K562 (cell line): Measurements from ENCODE around the gene KLHDC10. TPM values are rescaled to one million over a fixed set of nuclear protein-coding genes. Genes with fewer than 3 reads are reported as not detected.
A peak's percentile ranks its signal among the peaks of the same experiment; 100 is the strongest.

ENCODE experiments used
- ATAC-seq: fragments of 200-7000 bp; cut with Tn5 transposase; 3 replicates; pipeline ENCODE4 v1.9.1; 2020; ENCODE audit warnings: moderate library complexity
- BruUV-seq: library from RNA; stranded (reverse); fragments of 400-500 nt; replicated peaks from 2 replicates; lab custom pipeline; 2021; lab: Mats Ljungman, UMichigan
- CTCF ChIA-PET: fragments of 300-600 bp; formaldehyde crosslinking; extraction: SDS; loops from one replicate; lab custom pipeline; 2021; ENCODE audit warnings: low intra/inter-chr PET ratio; lab: Yijun Ruan, JAX
- POLR2A ChIA-PET: fragments of 300-600, 350-650 bp; sonication (Branson Sonifier 250); formaldehyde crosslinking; extraction: SDS; loops from one replicate; lab custom pipeline; 2021; ENCODE audit warnings: antibody characterized with exemption, inconsistent platforms; lab: Yijun Ruan, JAX
- DNase-seq, 4 experiments: peaks; one replicate each; pipeline versions ENCODE4 v3.0.0 to v3.0.0-alpha.2; 2011 to 2018; ENCODE audit warnings: low spot score in 3 of 4, mixed read lengths in 3 of 4; ENCODE audit errors: extremely low read depth in 1 of 4
- FAIRE-seq: peaks from 2 replicates; lab custom pipeline; 2011; peaks lifted over from hg19 to GRCh38; lab: Jason Lieb, UNC
- H2AFZ ChIP-seq: 2 replicates; pipeline ENCODE4 v1.6.0; 2011; ENCODE audit warnings: low read depth, low read length, control low read depth, inconsistent platforms
- H3K27ac ChIP-seq: fragments of 200-600 bp; 3 replicates; pipeline ENCODE4 v1.8.0; 2011; ENCODE audit warnings: low read depth, mild to moderate bottlenecking, control low read depth, inconsistent platforms, low read length, moderate library complexity, mixed read lengths; ENCODE audit errors: extremely low read depth
- H3K27me3 ChIP-seq, 2 experiments: fragments of 300-600 bp in 1 of 2; 2 replicates in 1 of 2; 3 replicates in 1 of 2; pipeline versions ENCODE4 v1.6.0 to v1.8.0; 2011; ENCODE audit warnings: inconsistent platforms in 2 of 2, low read length in 2 of 2, mild to moderate bottlenecking in 1 of 2, mixed read lengths in 1 of 2, moderate library complexity in 1 of 2; ENCODE audit not compliant: control insufficient read depth in 2 of 2, insufficient read depth in 2 of 2
- H3K36me3 ChIP-seq: fragments of 300-600 bp; 3 replicates; pipeline ENCODE4 v1.8.0; 2011; ENCODE audit warnings: mild to moderate bottlenecking, low read length, inconsistent platforms; ENCODE audit not compliant: control insufficient read depth, insufficient read depth
- H3K4me1 ChIP-seq, 2 experiments: fragments of 200-600 bp in 1 of 2; replicated peaks in 1 of 2; 2 replicates in 1 of 2; 3 replicates in 1 of 2; pipeline versions ENCODE4 v1.5.1 to v1.8.0; 2011; ENCODE audit warnings: inconsistent platforms in 2 of 2, low read length in 2 of 2, mild to moderate bottlenecking in 1 of 2, mixed read lengths in 1 of 2, moderate library complexity in 1 of 2; ENCODE audit not compliant: control insufficient read depth in 2 of 2, insufficient read depth in 2 of 2
- H3K4me2 ChIP-seq: 2 replicates; pipeline ENCODE4 v1.6.1; 2011; ENCODE audit warnings: low read length, control low read depth, inconsistent platforms, mixed read lengths; ENCODE audit not compliant: insufficient read depth
- H3K4me3 ChIP-seq: fragments of 200-600 bp; sonication (generic), shearing (Covaris generic); 2 replicates; pipeline ENCODE4 v1.5.1; 2016; ENCODE audit warnings: control low read depth, inconsistent platforms
- H3K79me2 ChIP-seq: fragments of 200-600 bp; 3 replicates; pipeline ENCODE4 v1.8.0; 2011; ENCODE audit warnings: low read length, inconsistent platforms; ENCODE audit not compliant: control insufficient read depth, insufficient read depth
- H3K9ac ChIP-seq, 2 experiments: 2 replicates each; pipeline versions ENCODE4 v1.6.0 to v1.6.1; 2011; ENCODE audit warnings: low read depth in 2 of 2, low read length in 2 of 2, control low read depth in 1 of 2, inconsistent platforms in 1 of 2, mild to moderate bottlenecking in 1 of 2, mixed read lengths in 1 of 2; ENCODE audit not compliant: insufficient read depth in 1 of 2
- H3K9me1 ChIP-seq: one replicate; pipeline ENCODE4 v1.6.0; 2011; ENCODE audit warnings: inconsistent platforms, mild to moderate bottlenecking, low read length, moderate library complexity; ENCODE audit not compliant: control insufficient read depth, insufficient read depth
- H3K9me3 ChIP-seq: replicated peaks from 2 replicates; pipeline ENCODE4 v1.5.1; 2011; ENCODE audit warnings: low read depth, low read length, inconsistent platforms; ENCODE audit not compliant: control insufficient read depth, insufficient read depth
- H4K20me1 ChIP-seq: replicated peaks from 2 replicates; pipeline ENCODE4 v1.6.1; 2011; ENCODE audit warnings: low read length, inconsistent platforms, mixed read lengths; ENCODE audit not compliant: control insufficient read depth, insufficient read depth
- AFF4 ChIP-seq: sonication (generic); formaldehyde crosslinking; IDR thresholded peaks from 2 replicates; pipeline ENCODE4 v1.8.0; 2023; ENCODE audit warnings: mild to moderate bottlenecking, missing genetic modification reagents
- C11orf30 ChIP-seq: fragments of 450-650 bp; IDR thresholded peaks from 2 replicates; pipeline ENCODE4 v1.6.1; 2016; ENCODE audit warnings: low read depth, mild to moderate bottlenecking
- CBX3 ChIP-seq, 2 experiments: IDR thresholded peaks; 1 replicate in 1 of 2; 2 replicates in 1 of 2; pipeline ENCODE4 v1.6.1; 2012; ENCODE audit warnings: inconsistent platforms in 2 of 2, low read length in 2 of 2, borderline replicate concordance in 1 of 2, control low read depth in 1 of 2
- ELK1 ChIP-seq: sonication (generic); formaldehyde crosslinking; IDR thresholded peaks from 2 replicates; pipeline ENCODE4 v1.8.1; 2022; ENCODE audit warnings: missing genetic modification reagents
- MAFG ChIP-seq: fragments of 450-650 bp; conservative IDR thresholded peaks from 2 replicates; pipeline ENCODE4 v1.6.1; 2016; ENCODE audit warnings: missing genetic modification characterization, missing compliant biosample characterization
- RCOR1 ChIP-seq, 2 experiments: IDR thresholded peaks; 2 replicates each; pipeline ENCODE4 v1.6.1; 2012; ENCODE audit warnings: low read depth in 2 of 2, low read length in 2 of 2, borderline replicate concordance in 1 of 2, improper control_type of control experiment in 1 of 2
- ZNF121 ChIP-seq: sonication (generic); formaldehyde crosslinking; conservative IDR thresholded peaks from 2 replicates; pipeline ENCODE4 v1.8.0; 2022; ENCODE audit warnings: missing genetic modification reagents
- ZNF140 ChIP-seq: fragments of 250-450 bp; sonication (Bioruptor Pico); IDR thresholded peaks from 2 replicates; pipeline ENCODE4 v1.8.0; 2021; ENCODE audit warnings: moderate library complexity, mild to moderate bottlenecking, inconsistent platforms
- ZNF316 ChIP-seq: fragments of 450-650 bp; IDR thresholded peaks from 2 replicates; pipeline ENCODE4 v1.6.1; 2016
- WGBS: fragments of 100-300 bp; shearing (Covaris generic); methylation state at CpG from one replicate; pipeline ENCODE4 v1.1.6; 2016; ENCODE audit warnings: low coverage, mixed read lengths; ENCODE audit not compliant: insufficient coverage; ENCODE audit errors: missing lambda C conversion rate; 5-methylcytosine and 5-hydroxymethylcytosine counted together
- in situ Hi-C: fragments of 300-500 bp; cut with MboI; formaldehyde crosslinking; loops from 4 replicates; pipeline ENCODE4 v1.15.0; 2018; ENCODE audit warnings: inconsistent platforms, mixed read lengths
- intact Hi-C: fragments of 100-400 bp; cut with micrococcal nuclease; formaldehyde crosslinking; loops from 2 replicates; pipeline ENCODE4 v1.14.2; 2022
- polyA plus RNA-seq, 8 experiments: library from polyadenylated mRNA; depleted of rRNA in 4 of 8; stranded (reverse) in 5 of 8; unstranded in 3 of 8; fragments of >200 nt; fragmentation: Nextera tagmentation in 2 of 8; fragmentation: Illumina TruSeq in 1 of 8; extraction: Ambion mirVana in 2 of 8; extraction: Trizol in 1 of 8; gene quantifications; 2 replicates each; pipeline versions ENCODE4 v1.2.1 to v1.2.3, GENCODE V29; 2011 to 2014; ENCODE audit warnings: inconsistent platforms in 1 of 8, missing spikeins in 1 of 8
- total RNA-seq, 7 experiments: library from RNA; depleted of rRNA in 6 of 7; stranded (reverse); fragments of >200 nt in 6 of 7; fragmentation: Illumina TruSeq in 2 of 7; extraction: Trizol in 2 of 7; gene quantifications; 2 replicates each; pipeline versions ENCODE4 v1.2.1 to v1.2.3, GENCODE V29; 2011 to 2021; ENCODE audit warnings: low replicate concordance in 1 of 7

Gene KLHDC10
- total and polyA plus RNA-seq, 9 of the 15 experiments (the other 6 are each of a cell fraction or from before 2014, with no cell fraction given), result 9.8 to 80.5 (median 31.4) TPM

GRCh38 chr7:130040576-130040975 lies 29.8 kb upstream of the KLHDC10 start:
- WGBS, result 94% methylated on average over 4 of the region's 4 CpGs
- ATAC-seq, result no peak
- H3K36me3 ChIP-seq, result peaks cover 90% of the 10 kb centered on the region
- H3K9me3 ChIP-seq, result no peaks in the 10 kb centered on the region
- H3K4me1 ChIP-seq, result no peaks in the 10 kb centered on the region
- H2AFZ ChIP-seq, result no peak overlapping the region
- H3K27ac ChIP-seq, result no peak overlapping the region
- no TSS peak for BruUV-seq
- intact Hi-C loops, result no loop called here
- H4K20me1 ChIP-seq, result no peaks in the 10 kb centered on the region
- peak; percentile 92 for TF ChIP-seq ZNF121 (CRISPR knock-in tag)
- TF ChIP-seq RCOR1 (IDR thresholded peaks at IDR 0.05; ENCODE audit: borderline replicate concordance in 1 of 2, low read depth in 2 of 2, low read length in 2 of 2), result no peak
- FAIRE-seq, result no peak
- no peak overlapping the region for H3K9ac ChIP-seq
- H3K9me1 ChIP-seq, result no peaks in the 10 kb centered on the region
- CTCF ChIA-PET, result no interaction called here
- no peak overlapping the region for H3K4me3 ChIP-seq
- DNase-seq, result no peak
- POLR2A ChIA-PET, result interaction anchor here (0.6 to 2.4 kb wide), 7 partner anchors 10 to 712 kb away, joined by 3 to 8 read pairs (median 3); partner anchors contain the start of gene ZC3HC1
- no peak overlapping the region for H3K4me2 ChIP-seq
- in situ Hi-C loops, result no loop called here
- H3K79me2 ChIP-seq, result no peaks in the 10 kb centered on the region
- H3K27me3 ChIP-seq, result no peaks in the 10 kb centered on the region

- intact Hi-C loops (no loop called here), in situ Hi-C loops (no loop called here)
- BruUV-seq, result no TSS peak
- Histone ChIP-seq H4K20me1 (no peaks in the 10 kb centered on the region), H3K79me2 (peaks cover 30% of the 10 kb centered on the region), H3K4me1 (peaks cover 3 to 11% of the 10 kb centered on the region in 2 experiments; a peak in 3 of 5 replicates), H3K27ac (no peak overlapping the region), H2AFZ (no peak overlapping the region), H3K36me3 (peaks cover 50% of the 10 kb centered on the region), H3K27me3 (no peaks in the 10 kb centered on the region), H3K4me3 (no peak overlapping the region), H3K4me2 (no peak overlapping the region), H3K9me3 (no peaks in the 10 kb centered on the region), H3K9ac (no peak overlapping the region), H3K9me1 (no peaks in the 10 kb centered on the region)
- FAIRE-seq, result no peak
- ChIA-PET CTCF (no interaction called here), POLR2A (interaction anchor here (0.6 to 1.0 kb wide), 3 partner anchors 12 to 84 kb away, joined by 3 to 5 read pairs (median 4); no protein-coding TSS in a partner anchor)
- DNase-seq, result no peak
- ATAC-seq, result no peak
- WGBS, result 97% methylated on average over 4 of the region's 4 CpGs
- no peak for TF ChIP-seq ELK1
- peak; percentile 27; the same call in 1 of the 2 replicates for TF ChIP-seq C11orf30
- no peak for TF ChIP-seq CBX3 (IDR thresholded peaks at IDR 0.05; ENCODE audit: borderline replicate concordance in 1 of 2, low read length in 2 of 2)
- TF ChIP-seq MAFG (tag), result 0 out of 2 replicates have a peak, but pooled peaks have one; percentile 14
- TF ChIP-seq ZNF140 (CRISPR knock-in tag), result no peak
- no peak for TF ChIP-seq AFF4
- peak; percentile 56 for TF ChIP-seq ZNF316
Observed at GRCh38 chr7:130047831-130048230, 22.5 kb upstream of the KLHDC10 start.
